HG03135 (cell line): ENCODE measurements around the gene C12orf54.
"Not testable (repeated sequence)": the region's sequence is repeated elsewhere in the genome, so short reads cannot be mapped to it uniquely, and the experiment has no call there.

Experiments used
- ATAC-seq: cut with Tn5 transposase; IDR thresholded peaks from one replicate; pipeline ENCODE4 v1.9.1; 2021; ENCODE audit warnings: mild to moderate bottlenecking, moderate library complexity; ENCODE audit not compliant: unreplicated experiment

Gene C12orf54

DNA sequence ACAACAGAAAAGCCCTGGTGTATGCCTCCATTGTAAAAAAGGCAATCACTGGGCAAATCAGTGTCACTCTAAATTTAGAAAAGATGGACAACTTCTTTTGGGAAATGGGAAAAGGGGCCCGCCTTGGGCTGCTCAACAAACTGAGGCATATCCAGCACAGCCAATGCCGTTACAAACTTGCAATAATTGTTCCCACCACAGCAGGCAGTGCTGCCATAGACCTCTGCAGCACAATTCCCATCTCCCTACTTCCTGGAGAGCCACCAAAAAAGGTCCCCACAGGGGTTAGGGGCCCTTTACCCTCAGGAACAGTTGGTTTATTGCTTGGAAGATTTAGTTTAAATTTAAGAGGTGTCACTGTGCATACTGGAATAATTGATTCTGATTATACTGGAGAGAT, 26.7 kb downstream of the C12orf54 start:
- no peak for ATAC-seq

DNA sequence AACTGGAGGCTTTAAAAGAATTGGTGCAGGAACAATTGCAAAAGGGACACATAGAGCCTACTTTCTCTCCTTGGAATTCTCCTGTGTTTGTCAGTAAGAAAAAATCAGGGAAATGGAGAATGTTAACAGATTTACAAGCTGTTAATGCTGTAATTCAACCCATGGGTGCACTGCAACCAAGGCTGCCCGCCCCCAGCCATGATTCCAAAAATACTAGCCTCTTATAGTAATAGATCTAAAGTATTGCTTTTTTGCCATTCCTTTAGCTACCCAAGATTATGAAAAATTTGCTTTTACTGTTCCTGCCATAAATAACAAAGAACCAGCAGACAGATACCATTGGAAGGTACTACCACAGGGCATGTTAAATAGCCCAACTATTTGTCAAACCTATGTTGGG, 27.8 kb downstream of the C12orf54 start:
- ATAC-seq = no peak

DNA sequence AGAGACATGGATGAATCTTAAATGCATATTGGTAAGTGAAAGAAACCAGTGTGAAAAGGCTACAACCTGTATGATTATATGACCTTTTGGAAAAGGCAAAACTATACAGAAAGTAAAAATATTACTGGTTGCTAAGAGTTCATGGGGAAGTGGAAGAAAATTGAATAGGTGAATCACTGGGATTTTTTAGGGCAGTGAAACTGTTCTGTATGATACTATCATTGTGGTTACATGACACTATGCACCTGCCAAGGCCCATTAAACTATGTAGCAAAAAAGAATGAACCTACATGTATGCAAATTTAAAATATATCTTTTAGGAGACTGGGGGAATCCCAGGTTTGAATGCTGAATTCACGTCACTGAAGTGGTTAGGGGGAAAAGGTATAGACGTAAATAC, 30.6 kb downstream of the C12orf54 start:
- peak; percentile 75 for ATAC-seq

DNA sequence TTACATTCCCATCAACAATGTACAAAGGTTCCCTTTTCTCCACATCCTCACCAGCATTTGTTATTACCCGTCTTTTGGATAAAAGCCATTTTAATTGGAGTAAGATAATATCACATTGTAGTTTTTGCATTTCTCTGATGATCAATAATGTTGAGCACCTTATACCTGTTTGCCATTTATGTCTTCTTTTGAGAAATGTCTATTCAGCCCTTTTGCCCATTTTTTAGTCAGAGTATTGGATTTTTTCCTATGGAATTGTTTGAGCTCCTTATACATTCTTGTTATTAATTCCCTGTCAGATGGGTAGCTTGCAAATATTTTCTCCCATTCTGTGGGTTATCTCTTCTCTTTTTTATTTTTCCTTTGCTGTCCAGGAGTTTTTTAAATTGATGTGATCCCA, 32.4 kb downstream of the C12orf54 start:
- ATAC-seq = no peak

DNA sequence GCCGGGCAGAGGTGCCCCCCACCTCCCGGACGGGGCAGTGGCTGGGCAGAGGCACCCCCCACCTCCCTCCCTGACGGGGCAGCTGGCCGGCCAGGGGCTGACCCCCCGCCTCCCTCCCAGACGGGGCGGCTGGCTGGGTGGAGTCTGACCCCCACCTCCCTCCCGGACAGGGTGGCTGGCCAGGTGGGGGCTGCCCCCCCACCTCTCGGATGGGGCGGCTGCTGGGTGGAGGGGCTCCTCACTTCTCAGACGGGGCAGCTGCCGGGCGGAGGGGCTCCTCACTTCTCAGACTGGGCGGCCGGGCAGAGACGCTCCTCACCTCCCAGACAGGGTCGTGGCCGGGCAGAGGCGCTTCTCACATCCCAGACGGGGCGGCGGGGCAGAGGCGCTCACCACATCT, 38.1 kb downstream of the C12orf54 start:
- not testable (repeated sequence) for ATAC-seq

DNA sequence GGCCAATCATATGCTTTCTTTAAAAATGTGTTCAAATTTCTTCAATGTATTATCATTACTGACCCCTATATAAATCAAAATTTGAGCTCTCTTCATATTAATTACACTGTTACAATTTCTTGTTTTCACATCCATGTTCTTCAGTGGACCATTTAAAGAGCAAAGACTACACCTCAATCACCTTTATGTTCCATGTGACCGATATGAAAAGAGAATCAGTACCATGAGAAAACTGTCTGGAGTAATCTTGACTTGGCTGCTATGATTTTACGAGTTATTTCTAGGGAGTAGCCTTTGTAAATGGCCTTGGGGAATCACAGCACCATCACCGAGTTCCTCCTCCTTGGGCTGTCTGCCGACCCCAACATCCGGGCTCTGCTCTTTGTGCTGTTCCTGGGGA, 43.0 kb downstream of the C12orf54 start, which contains the start of gene OR8S1:
Gene OR8S1 (plus strand): TSS at position 301 of the 400 bp plus-strand sequence. CDS start 0 bp downstream, at position 301.
- ATAC-seq = no peak

DNA sequence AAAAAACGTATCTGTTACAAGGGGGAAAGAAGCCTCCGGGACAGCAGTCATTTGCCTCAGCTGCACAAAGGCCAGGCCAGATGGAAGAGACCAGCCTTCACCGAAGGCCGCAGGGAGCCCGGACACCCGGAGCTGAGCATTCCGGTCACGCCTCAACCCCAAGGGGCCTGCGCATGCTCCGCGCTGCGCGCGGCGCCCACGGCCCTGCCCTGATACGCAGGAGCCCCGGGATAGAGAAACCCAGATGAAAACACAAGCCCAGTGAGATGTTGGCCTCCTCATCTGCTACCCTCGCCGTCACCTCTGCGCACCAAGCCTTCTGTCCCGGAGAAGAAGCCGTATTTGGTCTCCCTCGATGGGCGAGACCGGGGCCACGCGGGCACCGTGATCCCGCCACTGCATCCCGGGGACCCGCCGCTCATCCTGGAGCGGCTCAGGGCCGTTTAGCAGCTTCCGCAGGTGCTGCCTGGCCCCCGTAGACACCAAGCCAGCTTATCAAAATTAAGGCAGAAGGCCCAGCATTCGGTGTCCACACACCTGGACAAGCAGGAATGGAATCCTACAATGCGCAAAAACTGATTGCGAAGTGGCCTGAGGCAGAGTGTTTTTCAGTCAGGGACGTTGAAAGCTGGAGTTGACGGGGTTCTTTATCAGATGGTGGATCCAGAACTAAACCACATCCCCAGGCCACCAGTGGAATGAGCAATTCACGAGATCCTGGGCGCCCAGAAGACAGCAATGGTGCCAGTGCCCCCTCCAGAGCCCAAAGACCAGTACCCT, 45.8 kb downstream of the C12orf54 start:
- ATAC-seq = no peak

DNA sequence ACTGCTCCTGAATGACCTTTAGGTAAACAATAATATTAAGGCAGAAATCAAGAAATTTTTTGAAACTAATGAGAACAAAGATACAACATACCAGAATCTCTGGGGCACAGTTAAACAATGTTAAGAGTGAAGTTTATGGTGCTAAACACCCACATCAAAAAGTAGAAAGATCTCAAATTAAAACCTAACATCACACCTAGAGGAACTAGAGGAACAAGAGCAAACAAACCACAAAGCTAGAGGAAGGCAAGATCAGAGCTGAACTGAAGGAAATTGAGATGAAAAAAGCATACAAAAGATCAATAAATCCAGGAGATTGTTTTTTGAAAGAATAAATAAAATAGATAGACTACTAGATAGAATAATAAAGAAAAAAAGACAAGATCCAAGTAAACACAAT, 50.3 kb downstream of the C12orf54 start:
- ATAC-seq = no peak

DNA sequence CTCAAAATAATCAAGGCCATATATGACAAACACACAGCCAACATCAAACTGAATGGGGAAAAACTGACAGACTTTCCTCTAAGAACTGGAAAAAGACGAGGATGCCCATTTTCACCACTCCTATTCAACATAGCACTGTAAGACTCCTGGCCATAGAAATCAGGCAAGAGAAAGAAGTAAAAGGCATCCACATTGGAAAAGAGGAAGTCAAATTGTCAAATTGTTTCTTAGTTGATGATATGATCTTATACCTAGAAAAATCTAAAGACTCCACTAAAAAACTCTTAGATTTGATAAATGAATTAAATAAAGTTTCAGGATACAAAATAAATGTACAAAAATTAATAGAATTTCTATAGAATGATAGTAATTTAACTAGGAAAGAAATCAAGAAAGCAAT, 54.3 kb downstream of the C12orf54 start:
- no peak for ATAC-seq

DNA sequence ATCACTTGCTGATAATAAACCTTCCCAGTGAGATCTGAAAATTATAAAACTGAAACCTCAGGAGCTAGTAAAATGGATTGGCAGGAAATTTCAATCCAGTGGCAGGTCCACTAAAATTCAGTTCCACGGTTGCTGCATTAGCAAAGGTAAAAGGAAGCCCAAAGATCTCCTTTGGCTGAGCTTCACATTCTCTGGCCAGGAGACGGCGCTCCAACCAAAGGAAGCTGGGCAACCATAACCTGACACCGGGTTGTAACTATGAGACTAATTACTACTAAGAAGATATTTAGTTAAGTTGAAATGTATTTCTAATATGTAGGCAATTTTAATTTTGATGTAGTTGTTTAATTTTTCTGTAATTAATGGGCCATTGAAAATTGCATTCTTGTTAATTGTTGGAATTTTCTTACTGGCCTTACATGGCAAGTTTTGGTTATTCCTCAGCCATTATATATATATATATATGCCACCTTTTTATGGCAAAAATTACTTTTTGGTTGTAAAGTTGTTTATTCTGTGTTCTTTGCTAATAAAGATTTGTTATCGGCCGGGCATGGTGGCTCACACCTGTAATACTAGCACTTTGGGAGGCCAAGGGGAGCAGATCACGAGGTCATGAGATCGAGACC, 60.1 kb downstream of the C12orf54 start:
- ATAC-seq = no peak

DNA sequence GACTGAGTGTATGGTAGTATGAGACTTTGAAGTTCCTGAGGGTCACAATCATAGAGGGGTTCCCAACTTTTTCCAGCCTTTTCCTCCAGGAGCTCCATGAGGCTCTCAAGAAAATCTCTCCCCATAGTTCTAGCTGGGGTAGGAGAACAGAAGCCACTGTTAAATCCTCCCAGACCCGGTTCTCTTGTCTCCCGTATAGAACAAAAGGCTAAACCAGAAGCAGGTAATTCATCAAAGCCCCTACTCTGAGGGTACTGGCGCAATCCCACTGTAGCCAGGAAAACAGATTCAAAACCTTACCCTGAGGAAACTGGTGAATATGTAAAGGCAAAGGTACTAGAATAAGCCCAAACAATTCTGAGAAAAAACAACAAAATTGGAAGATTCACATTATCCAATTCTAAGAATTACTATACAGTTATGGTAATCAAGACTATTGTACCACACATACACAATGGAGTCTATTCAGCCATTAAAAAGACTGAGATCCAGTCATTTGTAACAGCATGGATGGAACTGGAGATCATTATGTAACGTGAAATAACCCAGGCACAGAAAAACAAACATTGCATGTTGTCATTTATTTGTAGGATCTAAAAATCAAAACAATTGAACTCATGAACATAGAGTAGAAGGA, 63.7 kb downstream of the C12orf54 start:
- no peak for ATAC-seq
